ENCODE measurements around the gene SF3A2. TPM values are rescaled to one million over a fixed set of nuclear protein-coding genes. Genes with fewer than 3 reads are reported as not detected.

The SF3A2 gene
- total RNA-seq, 1 experiment from 2014 or later, result 184 TPM

GRCh38 chr19:2249880-2250765 lies 13.5 kb downstream of the SF3A2 start (continued):
- TF ChIP-seq FOXP4 (CRISPR knock-in tag; IDR thresholded peaks at IDR 0.05) (no peak), ZNF138 (CRISPR knock-in tag; conservative IDR thresholded peaks at IDR 0.05) (no peak), MYBL2 (CRISPR knock-in tag; IDR thresholded peaks at IDR 0.05) (0 out of 2 replicates have a peak, but pooled peaks have one; percentile 25), TP53 (CRISPR knock-in tag; IDR thresholded peaks at IDR 0.05) (no peak), CREM (CRISPR knock-in tag; IDR thresholded peaks at IDR 0.05) (no peak), MXD4 (CRISPR knock-in tag; IDR thresholded peaks at IDR 0.05; ENCODE audit: borderline replicate concordance) (no peak), ATF6 (CRISPR knock-in tag; IDR thresholded peaks at IDR 0.05) (no peak), NR2C2 (CRISPR knock-in tag; IDR thresholded peaks at IDR 0.05) (no peak), JUN (CRISPR knock-in tag; IDR thresholded peaks at IDR 0.05) (0 out of 2 replicates have a peak, but pooled peaks have one; percentile 37), ATF3 (CRISPR knock-in tag; conservative IDR thresholded peaks at IDR 0.05) (no peak), MLX (CRISPR knock-in tag; IDR thresholded peaks at IDR 0.05) (no peak), ARID4B (CRISPR knock-in tag; IDR thresholded peaks at IDR 0.05; ENCODE audit: borderline replicate concordance) (no peak), PREB (CRISPR knock-in tag; IDR thresholded peaks at IDR 0.05; ENCODE audit: borderline replicate concordance) (no peak), STAT6 (CRISPR knock-in tag; conservative IDR thresholded peaks at IDR 0.05; ENCODE audit: low read depth) (no peak), E2F5 (CRISPR knock-in tag; IDR thresholded peaks at IDR 0.05) (no peak), OVOL2 (CRISPR knock-in tag; IDR thresholded peaks at IDR 0.05; ENCODE audit: borderline replicate concordance) (no peak), E2F4 (CRISPR knock-in tag; IDR thresholded peaks at IDR 0.05; ENCODE audit: borderline replicate concordance, low read depth) (no peak), MAX (CRISPR knock-in tag; IDR thresholded peaks at IDR 0.05) (no peak)
